ENCODE data around the gene PIEZO1. TPM values are rescaled to one million over a fixed set of nuclear protein-coding genes. Genes with fewer than 3 reads are reported as not detected.
A peak's percentile ranks its signal among the peaks of the same experiment; 100 is the strongest.

Gene PIEZO1
- total and polyA plus RNA-seq, 2 experiments from 2014 or later = 30.4 to 70.1 TPM

DNA sequence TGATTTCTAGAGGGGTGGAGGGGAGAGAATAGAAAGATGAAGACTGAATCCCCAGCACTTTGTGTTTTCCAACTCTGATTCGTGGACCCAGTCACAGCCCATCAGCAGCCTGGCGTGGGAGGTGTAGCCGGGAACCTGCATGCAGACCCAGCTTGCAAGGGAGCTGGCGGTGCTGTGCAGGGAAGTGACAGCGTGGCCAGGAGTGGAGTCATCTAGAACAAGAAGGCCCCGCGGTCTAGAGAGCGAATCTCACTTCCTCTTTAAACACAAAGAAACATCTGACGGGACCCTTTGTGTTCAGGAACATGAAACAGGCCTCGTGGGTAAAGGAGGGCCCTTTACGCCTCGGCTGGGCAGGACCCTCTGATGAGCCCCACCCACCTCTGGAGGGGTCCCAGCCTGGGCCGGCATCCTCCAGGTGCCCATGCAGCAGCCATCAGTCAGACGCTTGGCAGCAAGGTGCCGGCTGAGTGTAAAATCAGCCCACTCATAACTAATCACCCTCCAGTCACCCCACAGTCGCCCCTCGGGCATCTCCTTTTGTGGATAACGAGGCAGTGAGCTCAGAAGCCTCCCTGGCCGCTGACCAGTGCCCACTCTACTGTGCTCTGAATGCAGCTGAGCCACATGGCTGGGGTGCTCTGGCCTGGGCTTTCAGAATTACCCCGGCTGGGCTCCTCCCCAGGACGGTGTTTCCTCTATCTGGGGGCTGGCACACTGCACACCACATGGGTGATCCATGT lies 103.1 kb downstream of the PIEZO1 start:
- Histone ChIP-seq H3K4me3 (no peak overlapping the region), H3K79me2 (replicated peaks; ENCODE audit: insufficient read depth) (peaks cover 4% of the 10 kb centered on the region), H3K4me2 (no peak overlapping the region), H3F3A (replicated peaks; ENCODE audit: low read depth) (peaks cover 3% of the 10 kb centered on the region; the same call in 1 of the 2 replicates), H3K27ac (ENCODE audit: low read depth) (no peak overlapping the region), H3K4me1 (ENCODE audit: insufficient read depth) (peaks cover 9% of the 10 kb centered on the region), H2AFZ (no peak overlapping the region), H4K20me1 (replicated peaks; ENCODE audit: insufficient read depth) (0 out of 2 replicates have a peak, but pooled peaks cover 5% of the 10 kb centered on the region), H3K27me3 (ENCODE audit: insufficient read depth) (peaks cover 2% of the 10 kb centered on the region), H3K9me2 (ENCODE audit: insufficient read depth) (no peaks in the 10 kb centered on the region), H3K36me3 (ENCODE audit: insufficient read depth) (no peaks in the 10 kb centered on the region; the same call in 1 of the 2 replicates)
- DNase-seq (ENCODE audit: low spot score) = no peak
- Mint-ChIP-seq H3K27ac (no peak overlapping the region), H3K9me3 (no peaks in the 10 kb centered on the region), H3K27me3 (ENCODE audit: insufficient read depth, low read depth, poor library complexity) (peaks cover 20% of the 10 kb centered on the region), H3K4me3 (no peak overlapping the region), H3K36me3 (ENCODE audit: low read depth) (peaks cover 3% of the 10 kb centered on the region; the same call in 2 of the 3 replicates), H3K4me1 (peaks cover 7% of the 10 kb centered on the region)
- no peak for TF ChIP-seq JUNB (IDR thresholded peaks at IDR 0.05; ENCODE audit: unreplicated experiment)
- no peak for ATAC-seq

DNA sequence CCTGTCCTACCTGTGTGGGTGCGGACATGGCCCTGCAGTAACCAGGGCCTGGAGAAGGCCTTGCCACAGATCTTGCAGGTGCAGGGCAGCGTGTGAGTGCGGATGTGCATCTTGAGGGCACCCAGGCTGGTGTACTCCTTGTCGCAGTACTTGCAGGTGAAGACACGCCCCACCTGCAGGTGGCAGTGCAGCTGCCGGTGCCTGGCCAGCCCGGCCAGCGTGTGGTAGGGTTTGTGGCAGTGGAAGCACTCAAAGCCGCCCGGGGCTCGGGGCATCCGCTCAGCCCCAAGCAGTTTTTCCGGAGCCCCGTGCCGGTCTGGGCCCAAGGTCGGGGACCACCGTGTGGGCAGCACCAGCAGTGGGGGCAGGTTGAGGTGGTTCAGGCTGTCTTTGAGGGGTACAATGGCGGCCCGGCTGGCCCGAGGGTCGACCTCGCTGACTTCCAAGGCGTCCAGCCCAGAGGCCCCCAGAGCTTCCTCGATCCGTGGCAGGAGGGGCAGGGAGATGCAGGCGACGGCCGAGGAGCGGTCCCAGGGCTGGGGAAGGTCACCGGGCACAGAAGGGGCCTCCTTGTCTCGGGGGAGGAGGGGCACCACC lies 103.8 kb downstream of the PIEZO1 start:
- H3K79me2 ChIP-seq (replicated peaks; ENCODE audit: insufficient read depth) = peaks cover 4% of the 10 kb centered on the region
- no peaks in the 10 kb centered on the region for H3K9me2 ChIP-seq (ENCODE audit: insufficient read depth)
- 0 out of 2 replicates have a peak overlapping the region, but pooled peaks have one; percentile 70 for H3K27ac Mint-ChIP-seq
- H4K20me1 ChIP-seq (replicated peaks; ENCODE audit: insufficient read depth) = 0 out of 2 replicates have a peak, but pooled peaks cover 5% of the 10 kb centered on the region
- H2AFZ ChIP-seq = no peak overlapping the region
- no peak overlapping the region for H3K4me2 ChIP-seq
- H3K4me3 Mint-ChIP-seq = no peak overlapping the region
- no peak overlapping the region for H3K27ac ChIP-seq (ENCODE audit: low read depth)
- H3K36me3 ChIP-seq (ENCODE audit: insufficient read depth) = no peaks in the 10 kb centered on the region; the same call in 1 of the 2 replicates
- H3K4me1 ChIP-seq (ENCODE audit: insufficient read depth) = peaks cover 9% of the 10 kb centered on the region
- ATAC-seq = peak; percentile 52
- H3K36me3 Mint-ChIP-seq (ENCODE audit: low read depth) = peaks cover 3% of the 10 kb centered on the region; the same call in 2 of the 3 replicates
- TF ChIP-seq, protein P1, sequence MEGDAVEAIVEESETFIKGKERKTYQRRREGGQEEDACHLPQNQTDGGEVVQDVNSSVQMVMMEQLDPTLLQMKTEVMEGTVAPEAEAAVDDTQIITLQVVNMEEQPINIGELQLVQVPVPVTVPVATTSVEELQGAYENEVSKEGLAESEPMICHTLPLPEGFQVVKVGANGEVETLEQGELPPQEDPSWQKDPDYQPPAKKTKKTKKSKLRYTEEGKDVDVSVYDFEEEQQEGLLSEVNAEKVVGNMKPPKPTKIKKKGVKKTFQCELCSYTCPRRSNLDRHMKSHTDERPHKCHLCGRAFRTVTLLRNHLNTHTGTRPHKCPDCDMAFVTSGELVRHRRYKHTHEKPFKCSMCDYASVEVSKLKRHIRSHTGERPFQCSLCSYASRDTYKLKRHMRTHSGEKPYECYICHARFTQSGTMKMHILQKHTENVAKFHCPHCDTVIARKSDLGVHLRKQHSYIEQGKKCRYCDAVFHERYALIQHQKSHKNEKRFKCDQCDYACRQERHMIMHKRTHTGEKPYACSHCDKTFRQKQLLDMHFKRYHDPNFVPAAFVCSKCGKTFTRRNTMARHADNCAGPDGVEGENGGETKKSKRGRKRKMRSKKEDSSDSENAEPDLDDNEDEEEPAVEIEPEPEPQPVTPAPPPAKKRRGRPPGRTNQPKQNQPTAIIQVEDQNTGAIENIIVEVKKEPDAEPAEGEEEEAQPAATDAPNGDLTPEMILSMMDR (conservative IDR thresholded peaks at IDR 0.05; ENCODE audit: low read depth in 2 of 2) = peak; percentile 64 to 84
- TF ChIP-seq, protein P2, sequence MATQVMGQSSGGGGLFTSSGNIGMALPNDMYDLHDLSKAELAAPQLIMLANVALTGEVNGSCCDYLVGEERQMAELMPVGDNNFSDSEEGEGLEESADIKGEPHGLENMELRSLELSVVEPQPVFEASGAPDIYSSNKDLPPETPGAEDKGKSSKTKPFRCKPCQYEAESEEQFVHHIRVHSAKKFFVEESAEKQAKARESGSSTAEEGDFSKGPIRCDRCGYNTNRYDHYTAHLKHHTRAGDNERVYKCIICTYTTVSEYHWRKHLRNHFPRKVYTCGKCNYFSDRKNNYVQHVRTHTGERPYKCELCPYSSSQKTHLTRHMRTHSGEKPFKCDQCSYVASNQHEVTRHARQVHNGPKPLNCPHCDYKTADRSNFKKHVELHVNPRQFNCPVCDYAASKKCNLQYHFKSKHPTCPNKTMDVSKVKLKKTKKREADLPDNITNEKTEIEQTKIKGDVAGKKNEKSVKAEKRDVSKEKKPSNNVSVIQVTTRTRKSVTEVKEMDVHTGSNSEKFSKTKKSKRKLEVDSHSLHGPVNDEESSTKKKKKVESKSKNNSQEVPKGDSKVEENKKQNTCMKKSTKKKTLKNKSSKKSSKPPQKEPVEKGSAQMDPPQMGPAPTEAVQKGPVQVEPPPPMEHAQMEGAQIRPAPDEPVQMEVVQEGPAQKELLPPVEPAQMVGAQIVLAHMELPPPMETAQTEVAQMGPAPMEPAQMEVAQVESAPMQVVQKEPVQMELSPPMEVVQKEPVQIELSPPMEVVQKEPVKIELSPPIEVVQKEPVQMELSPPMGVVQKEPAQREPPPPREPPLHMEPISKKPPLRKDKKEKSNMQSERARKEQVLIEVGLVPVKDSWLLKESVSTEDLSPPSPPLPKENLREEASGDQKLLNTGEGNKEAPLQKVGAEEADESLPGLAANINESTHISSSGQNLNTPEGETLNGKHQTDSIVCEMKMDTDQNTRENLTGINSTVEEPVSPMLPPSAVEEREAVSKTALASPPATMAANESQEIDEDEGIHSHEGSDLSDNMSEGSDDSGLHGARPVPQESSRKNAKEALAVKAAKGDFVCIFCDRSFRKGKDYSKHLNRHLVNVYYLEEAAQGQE (IDR thresholded peaks at IDR 0.05; ENCODE audit: unreplicated experiment) = no peak
- H3K27me3 ChIP-seq (ENCODE audit: insufficient read depth) = no peaks in the 10 kb centered on the region
- H3K9me3 Mint-ChIP-seq = no peaks in the 10 kb centered on the region
- H3K27me3 Mint-ChIP-seq (ENCODE audit: insufficient read depth, low read depth, poor library complexity) = peaks cover 21% of the 10 kb centered on the region
- no peak overlapping the region for H3K4me3 ChIP-seq
- peaks cover 7% of the 10 kb centered on the region for H3K4me1 Mint-ChIP-seq
- DNase-seq (ENCODE audit: low spot score) = peak; percentile 76
- no peaks in the 10 kb centered on the region; the same call in 1 of the 2 replicates for H3F3A ChIP-seq (replicated peaks; ENCODE audit: low read depth)

Data from GM23338 (cell line).